HepG2 (cell line): ENCODE results near the gene CAB39. TPM values are rescaled to one million over a fixed set of nuclear protein-coding genes. Genes with fewer than 3 reads are reported as not detected.

Experiments used
- ATF2 ChIP-seq: sonication (generic); formaldehyde crosslinking; IDR thresholded peaks from 2 replicates; pipeline ENCODE4 v1.4.0; 2020; ENCODE audit warnings: missing genetic modification reagents
- FOXA3 ChIP-seq: IDR thresholded peaks from 2 replicates; pipeline ENCODE4 v1.6.1; 2016; ENCODE audit warnings: missing genetic modification reagents, missing compliant biosample characterization
- IKZF4 ChIP-seq: sonication (generic); formaldehyde crosslinking; IDR thresholded peaks from 2 replicates; pipeline ENCODE4 v1.5.1; 2020; ENCODE audit warnings: borderline replicate concordance, mild to moderate bottlenecking, low read depth, missing genetic modification reagents; ENCODE audit errors: not compliant biosample characterization
- IKZF5 ChIP-seq: IDR thresholded peaks from 2 replicates; pipeline ENCODE4 v1.6.1; 2018; ENCODE audit warnings: missing genetic modification reagents, mild to moderate bottlenecking, missing compliant biosample characterization
- JARID2 ChIP-seq: sonication (generic); formaldehyde crosslinking; IDR thresholded peaks from 2 replicates; pipeline ENCODE4 v1.8.1; 2023; ENCODE audit warnings: missing genetic modification reagents, inconsistent platforms; ENCODE audit not compliant: insufficient replicate concordance
- NFE2L2 ChIP-seq: fragments of 150-350 bp; IDR thresholded peaks from 2 replicates; pipeline ENCODE4 v1.6.1; 2014; ENCODE audit warnings: low read length
- NFKBIZ ChIP-seq: IDR thresholded peaks from 2 replicates; pipeline ENCODE4 v1.6.1; 2018; ENCODE audit warnings: missing genetic modification reagents, missing compliant biosample characterization
- PRMT3 ChIP-seq: sonication (generic); formaldehyde crosslinking; IDR thresholded peaks from 2 replicates; pipeline ENCODE4 v1.8.1; 2022; ENCODE audit warnings: low read depth, mild to moderate bottlenecking, moderate library complexity, missing genetic modification reagents, borderline replicate concordance
- SMARCE1 ChIP-seq: fragments of 450-650 bp; IDR thresholded peaks from 2 replicates; pipeline ENCODE4 v1.6.1; 2017; ENCODE audit warnings: borderline replicate concordance
- ZFP37 ChIP-seq: sonication (generic); formaldehyde crosslinking; IDR thresholded peaks from 2 replicates; pipeline ENCODE4 v1.4.0; 2020; ENCODE audit warnings: missing genetic modification reagents, borderline replicate concordance
- ZFP62 ChIP-seq: sonication (generic); formaldehyde crosslinking; IDR thresholded peaks from 2 replicates; pipeline ENCODE4 v1.4.0; 2020; ENCODE audit warnings: missing genetic modification reagents
- ZNF143 ChIP-seq: sonication (generic); formaldehyde crosslinking; IDR thresholded peaks from 2 replicates; pipeline ENCODE4 v1.4.0; 2020; ENCODE audit warnings: missing genetic modification reagents
- ZNF329 ChIP-seq: sonication (generic); formaldehyde crosslinking; IDR thresholded peaks from 2 replicates; pipeline ENCODE4 v1.9.0; 2021; ENCODE audit warnings: low read depth, mild to moderate bottlenecking, missing genetic modification reagents
- ZNF552 ChIP-seq: sonication (generic); formaldehyde crosslinking; IDR thresholded peaks from 2 replicates; pipeline ENCODE4 v1.9.0; 2022; ENCODE audit warnings: missing genetic modification reagents, mild to moderate bottlenecking, borderline replicate concordance
- polyA plus RNA-seq, 8 experiments: library from polyadenylated mRNA; depleted of rRNA in 3 of 8; stranded (reverse) in 7 of 8; unstranded in 1 of 8; fragments of >200 nt; fragmentation: Illumina TruSeq in 4 of 8; extraction: Trizol in 4 of 8; gene quantifications; 2 replicates each; pipeline versions ENCODE4 v1.2.1 to v1.2.3, GENCODE V29; 2011 to 2016; ENCODE audit warnings: low read depth in 4 of 8, missing spikeins in 1 of 8, mixed read lengths in 1 of 8; ENCODE audit not compliant: insufficient read depth in 1 of 8
- total RNA-seq, 5 experiments: library from RNA; depleted of rRNA; stranded (reverse); fragments of >200 nt; fragmentation: Illumina TruSeq; extraction: Trizol; gene quantifications; 2 replicates each; pipeline ENCODE4 v1.2.3, GENCODE V29; 2016; ENCODE audit warnings: low read depth in 1 of 5
- TF ChIP-seq, protein P1 (sequence below): sonication (generic); formaldehyde crosslinking; IDR thresholded peaks from 2 replicates; pipeline ENCODE4 v1.4.0; 2020; ENCODE audit warnings: low read depth, missing genetic modification reagents
- TF ChIP-seq, protein P2 (sequence below): sonication (generic); formaldehyde crosslinking; IDR thresholded peaks from 2 replicates; pipeline ENCODE4 v1.4.0; 2020; ENCODE audit warnings: missing genetic modification reagents
- TF ChIP-seq, protein P3 (sequence below): sonication (generic); formaldehyde crosslinking; IDR thresholded peaks from 2 replicates; pipeline ENCODE4 v1.5.0; 2020; ENCODE audit warnings: missing genetic modification reagents

The CAB39 gene
- total and polyA plus RNA-seq, 2 of the 13 experiments (the other 11 are each of a cell fraction or from before 2014, with no cell fraction given), result 19.3 to 45.3 TPM

DNA sequence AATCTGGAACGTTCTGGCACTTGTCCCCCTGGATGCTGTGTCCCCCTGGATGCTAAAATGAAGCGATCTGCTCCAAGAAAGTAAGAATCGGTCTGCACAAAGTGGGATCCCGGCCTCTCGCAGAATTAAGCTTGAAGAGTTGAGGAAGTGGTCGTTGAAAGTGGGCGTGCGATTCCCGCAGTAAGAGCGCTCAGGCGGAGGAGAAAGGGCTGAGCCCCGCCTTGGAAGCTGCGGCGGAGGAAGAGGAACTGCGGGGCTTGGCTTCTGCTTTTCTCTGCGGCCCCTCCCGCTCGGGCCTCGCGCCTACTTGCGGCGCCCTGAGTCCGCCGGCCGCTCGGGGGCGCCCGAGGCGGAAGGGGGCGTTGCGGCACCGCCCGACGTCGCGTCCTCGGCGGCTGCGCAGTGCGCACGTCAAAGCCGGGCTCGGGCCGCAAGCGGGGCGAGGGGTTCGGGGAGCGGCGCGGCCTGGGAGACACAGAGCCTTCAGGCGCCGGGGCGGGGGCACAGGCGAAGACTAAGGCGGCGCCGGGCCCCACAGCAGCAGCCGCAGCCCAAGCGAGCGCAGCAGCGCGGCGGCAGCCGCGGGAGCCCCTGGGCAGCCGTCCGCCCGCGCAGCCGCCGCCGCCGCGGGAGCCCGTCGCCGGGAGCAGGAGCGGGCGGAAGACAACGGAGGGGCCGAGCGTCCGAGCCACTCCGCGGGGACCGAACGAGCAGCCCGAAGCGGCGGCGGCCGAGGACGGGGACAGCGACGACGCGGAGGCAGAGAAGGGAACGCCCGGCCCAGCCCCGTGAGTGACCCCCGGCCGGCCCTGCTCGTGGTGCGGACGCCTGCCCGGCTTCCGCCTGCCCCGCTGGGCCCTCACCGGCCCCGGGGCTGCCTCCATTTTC is at the start of gene CAB39 (continued):
- TF ChIP-seq ZNF329 (CRISPR knock-in tag), result peak; percentile 89; the same call in 1 of the 2 replicates
- no peak for TF ChIP-seq ATF2
- TF ChIP-seq NFE2L2, result no peak; the same call in 1 of the 2 replicates
- TF ChIP-seq FOXA3 (CRISPR knock-in tag), result peak; percentile 75
- TF ChIP-seq ZNF143, result no peak
- no peak for TF ChIP-seq NFKBIZ (CRISPR knock-in tag)
- TF ChIP-seq JARID2 (CRISPR knock-in tag), result no peak
- TF ChIP-seq, protein P1, sequence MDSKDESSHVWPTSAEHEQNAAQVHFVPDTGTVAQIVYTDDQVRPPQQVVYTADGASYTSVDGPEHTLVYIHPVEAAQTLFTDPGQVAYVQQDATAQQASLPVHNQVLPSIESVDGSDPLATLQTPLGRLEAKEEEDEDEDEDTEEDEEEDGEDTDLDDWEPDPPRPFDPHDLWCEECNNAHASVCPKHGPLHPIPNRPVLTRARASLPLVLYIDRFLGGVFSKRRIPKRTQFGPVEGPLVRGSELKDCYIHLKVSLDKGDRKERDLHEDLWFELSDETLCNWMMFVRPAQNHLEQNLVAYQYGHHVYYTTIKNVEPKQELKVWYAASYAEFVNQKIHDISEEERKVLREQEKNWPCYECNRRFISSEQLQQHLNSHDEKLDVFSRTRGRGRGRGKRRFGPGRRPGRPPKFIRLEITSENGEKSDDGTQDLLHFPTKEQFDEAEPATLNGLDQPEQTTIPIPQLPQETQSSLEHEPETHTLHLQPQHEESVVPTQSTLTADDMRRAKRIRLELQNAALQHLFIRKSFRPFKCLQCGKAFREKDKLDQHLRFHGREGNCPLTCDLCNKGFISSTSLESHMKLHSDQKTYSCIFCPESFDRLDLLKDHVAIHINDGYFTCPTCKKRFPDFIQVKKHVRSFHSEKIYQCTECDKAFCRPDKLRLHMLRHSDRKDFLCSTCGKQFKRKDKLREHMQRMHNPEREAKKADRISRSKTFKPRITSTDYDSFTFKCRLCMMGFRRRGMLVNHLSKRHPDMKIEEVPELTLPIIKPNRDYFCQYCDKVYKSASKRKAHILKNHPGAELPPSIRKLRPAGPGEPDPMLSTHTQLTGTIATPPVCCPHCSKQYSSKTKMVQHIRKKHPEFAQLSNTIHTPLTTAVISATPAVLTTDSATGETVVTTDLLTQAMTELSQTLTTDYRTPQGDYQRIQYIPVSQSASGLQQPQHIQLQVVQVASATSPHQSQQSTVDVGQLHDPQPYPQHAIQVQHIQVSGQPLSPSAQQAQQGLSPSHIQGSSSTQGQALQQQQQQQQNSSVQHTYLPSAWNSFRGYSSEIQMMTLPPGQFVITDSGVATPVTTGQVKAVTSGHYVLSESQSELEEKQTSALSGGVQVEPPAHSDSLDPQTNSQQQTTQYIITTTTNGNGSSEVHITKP, result 0 out of 2 replicates have a peak, but pooled peaks have one; percentile 20
- TF ChIP-seq, protein P2, sequence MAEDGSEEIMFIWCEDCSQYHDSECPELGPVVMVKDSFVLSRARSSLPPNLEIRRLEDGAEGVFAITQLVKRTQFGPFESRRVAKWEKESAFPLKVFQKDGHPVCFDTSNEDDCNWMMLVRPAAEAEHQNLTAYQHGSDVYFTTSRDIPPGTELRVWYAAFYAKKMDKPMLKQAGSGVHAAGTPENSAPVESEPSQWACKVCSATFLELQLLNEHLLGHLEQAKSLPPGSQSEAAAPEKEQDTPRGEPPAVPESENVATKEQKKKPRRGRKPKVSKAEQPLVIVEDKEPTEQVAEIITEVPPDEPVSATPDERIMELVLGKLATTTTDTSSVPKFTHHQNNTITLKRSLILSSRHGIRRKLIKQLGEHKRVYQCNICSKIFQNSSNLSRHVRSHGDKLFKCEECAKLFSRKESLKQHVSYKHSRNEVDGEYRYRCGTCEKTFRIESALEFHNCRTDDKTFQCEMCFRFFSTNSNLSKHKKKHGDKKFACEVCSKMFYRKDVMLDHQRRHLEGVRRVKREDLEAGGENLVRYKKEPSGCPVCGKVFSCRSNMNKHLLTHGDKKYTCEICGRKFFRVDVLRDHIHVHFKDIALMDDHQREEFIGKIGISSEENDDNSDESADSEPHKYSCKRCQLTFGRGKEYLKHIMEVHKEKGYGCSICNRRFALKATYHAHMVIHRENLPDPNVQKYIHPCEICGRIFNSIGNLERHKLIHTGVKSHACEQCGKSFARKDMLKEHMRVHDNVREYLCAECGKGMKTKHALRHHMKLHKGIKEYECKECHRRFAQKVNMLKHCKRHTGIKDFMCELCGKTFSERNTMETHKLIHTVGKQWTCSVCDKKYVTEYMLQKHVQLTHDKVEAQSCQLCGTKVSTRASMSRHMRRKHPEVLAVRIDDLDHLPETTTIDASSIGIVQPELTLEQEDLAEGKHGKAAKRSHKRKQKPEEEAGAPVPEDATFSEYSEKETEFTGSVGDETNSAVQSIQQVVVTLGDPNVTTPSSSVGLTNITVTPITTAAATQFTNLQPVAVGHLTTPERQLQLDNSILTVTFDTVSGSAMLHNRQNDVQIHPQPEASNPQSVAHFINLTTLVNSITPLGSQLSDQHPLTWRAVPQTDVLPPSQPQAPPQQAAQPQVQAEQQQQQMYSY, result 0 out of 2 replicates have a peak, but pooled peaks have one; percentile 38
- TF ChIP-seq IKZF5 (CRISPR knock-in tag), result peak; percentile 87
- no peak for TF ChIP-seq ZFP62 (CRISPR knock-in tag)
- TF ChIP-seq ZFP37 (CRISPR knock-in tag), result 0 out of 2 replicates have a peak, but pooled peaks have one; percentile 58
- no peak for TF ChIP-seq SMARCE1
- TF ChIP-seq PRMT3 (CRISPR knock-in tag), result peak; percentile 95
- TF ChIP-seq ZNF552 (CRISPR knock-in tag), result no peak; the same call in 1 of the 2 replicates
- no peak for TF ChIP-seq IKZF4
- TF ChIP-seq, protein P3, sequence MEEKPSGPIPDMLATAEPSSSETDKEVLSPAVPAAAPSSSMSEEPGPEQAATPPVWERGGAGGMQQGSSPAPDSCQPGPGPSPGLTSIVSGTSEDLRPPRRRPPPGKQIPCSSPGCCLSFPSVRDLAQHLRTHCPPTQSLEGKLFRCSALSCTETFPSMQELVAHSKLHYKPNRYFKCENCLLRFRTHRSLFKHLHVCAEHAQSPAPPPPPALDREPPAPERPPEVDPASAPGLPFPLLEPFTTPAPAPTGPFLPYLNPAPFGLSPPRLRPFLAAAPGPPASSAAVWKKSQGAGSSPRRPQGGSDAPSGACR (CRISPR knock-in tag), result no peak; the same call in 1 of the 2 replicates
